G401 (cell line): Measurements from ENCODE around the gene ADCY9. TPM values are rescaled to one million over a fixed set of nuclear protein-coding genes. Genes with fewer than 3 reads are reported as not detected.

Experiments used
- DNase-seq: peaks from one replicate; pipeline ENCODE4 v3.0.0-alpha.2; 2015; ENCODE audit warnings: low spot score
- in situ Hi-C: cut with HindIII; loops from 2 replicates; pipeline ENCODE4 v1.10.0; 2016; ENCODE audit warnings: low sequenced_read_pairs, mixed read lengths
- total RNA-seq: library from RNA; depleted of rRNA; stranded (reverse); fragments of >200 nt; shearing (Covaris generic); gene quantifications from 2 replicates; pipeline ENCODE4 v1.2.3, GENCODE V29; 2014

ADCY9 gene
- total RNA-seq, 1 experiment from 2014 or later: 2.6 TPM

DNA sequence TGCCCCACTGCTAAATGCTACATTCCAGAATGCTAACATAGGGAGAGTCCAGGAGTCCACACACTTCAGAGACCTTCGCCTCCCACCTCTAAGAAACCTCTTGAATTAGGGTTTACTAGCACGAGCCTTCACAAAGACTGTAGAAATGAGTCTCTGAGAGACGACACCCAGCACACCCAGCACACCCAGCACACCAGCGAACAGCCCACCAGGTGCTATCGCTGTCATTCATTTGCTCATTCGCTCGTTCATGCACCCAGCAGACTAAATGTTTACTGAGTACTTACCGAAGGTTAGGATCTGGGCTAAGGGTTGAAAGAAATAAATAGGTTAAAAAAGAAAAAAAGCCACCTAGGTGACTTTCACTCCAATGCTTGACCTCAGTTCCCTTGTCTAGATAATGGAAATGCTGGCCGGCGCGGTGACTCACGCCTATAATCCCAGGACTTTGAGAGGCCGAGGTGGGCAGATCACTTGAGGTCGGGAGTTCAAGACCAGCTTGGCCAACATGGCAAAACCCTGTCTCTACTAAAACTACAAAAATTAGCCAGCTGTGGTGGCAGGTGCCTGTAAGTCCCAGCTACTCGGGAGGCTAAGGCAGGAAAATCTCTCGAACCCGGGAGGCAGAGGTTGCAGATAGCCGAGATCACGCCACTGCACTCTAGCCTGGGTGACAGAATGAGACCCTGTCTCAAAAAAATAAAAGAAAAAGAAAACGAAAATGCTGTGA lies 100.8 kb downstream of the ADCY9 start:
- in situ Hi-C loops: no loop called here
- no peak for DNase-seq

- DNase-seq: no peak
Measured at GRCh38 chr16:4011940-4012629, 104.2 kb downstream of the ADCY9 start.

DNA sequence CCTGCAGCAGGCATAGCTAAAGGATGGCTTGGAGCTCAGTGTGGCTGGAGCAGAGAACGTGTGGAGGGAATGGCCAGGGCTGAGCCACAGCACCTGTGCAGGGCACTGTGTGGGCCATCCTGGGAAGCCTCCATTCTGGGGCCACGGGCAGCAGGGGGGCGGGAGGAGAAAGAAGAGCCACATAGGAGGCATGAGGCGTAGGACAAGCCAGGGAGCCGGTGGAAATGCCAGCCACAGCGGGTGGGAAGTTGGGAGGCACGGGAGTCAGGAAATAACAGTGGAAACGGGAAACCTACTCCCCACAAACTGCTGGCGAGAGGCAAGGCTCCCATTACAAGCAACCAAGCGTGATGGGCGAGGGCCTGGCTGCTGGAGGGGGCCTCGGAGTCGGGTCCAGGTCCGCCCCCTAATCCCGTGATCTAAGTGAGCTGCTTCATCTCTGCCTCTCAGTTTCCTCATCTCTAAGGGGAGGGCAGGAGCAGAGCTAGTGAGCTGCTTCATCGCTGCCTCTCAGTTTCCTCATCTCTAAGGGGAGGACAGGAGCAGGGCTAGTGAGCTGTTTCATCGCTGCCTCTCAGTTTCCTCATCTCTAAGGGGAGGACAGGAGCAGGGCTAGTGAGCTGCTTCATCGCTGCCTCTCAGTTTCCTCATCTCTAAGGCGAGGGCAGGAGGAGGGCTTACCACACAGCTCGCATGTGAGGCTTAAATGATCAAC lies 104.9 kb downstream of the ADCY9 start:
- in situ Hi-C loops: no loop called here
- no peak for DNase-seq

More at GRCh38 chr16:4011940-4012629, 104.2 kb downstream of the ADCY9 start:
- in situ Hi-C loops: no loop called here

GRCh38 chr16:4010225-4011158 lies 105.8 kb downstream of the ADCY9 start:
- in situ Hi-C loops: no loop called here
- no peak for DNase-seq

GRCh38 chr16:4009177-4009576 lies 107.1 kb downstream of the ADCY9 start:
- in situ Hi-C loops: no loop called here
- DNase-seq: no peak

DNA sequence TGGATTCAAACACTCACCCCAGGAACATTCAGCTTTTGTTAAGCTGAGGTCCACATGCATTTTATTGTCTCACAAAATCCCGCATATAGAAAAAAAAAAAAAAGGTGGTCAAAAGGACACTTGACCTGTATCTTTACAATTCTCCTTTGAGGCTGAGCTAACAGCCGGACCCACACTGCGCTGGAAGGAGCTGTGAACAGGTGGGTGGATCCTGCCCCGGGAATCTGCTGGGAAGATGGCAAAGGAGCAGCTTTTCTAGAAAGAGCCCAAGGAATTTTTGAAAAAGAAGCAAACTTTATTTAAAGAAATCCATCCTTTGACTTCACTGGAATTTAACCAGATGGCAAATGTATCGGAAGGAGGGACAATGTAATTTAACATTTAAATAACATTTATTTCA lies 108.1 kb downstream of the ADCY9 start:
- in situ Hi-C loops: no loop called here
- DNase-seq: no peak

DNA sequence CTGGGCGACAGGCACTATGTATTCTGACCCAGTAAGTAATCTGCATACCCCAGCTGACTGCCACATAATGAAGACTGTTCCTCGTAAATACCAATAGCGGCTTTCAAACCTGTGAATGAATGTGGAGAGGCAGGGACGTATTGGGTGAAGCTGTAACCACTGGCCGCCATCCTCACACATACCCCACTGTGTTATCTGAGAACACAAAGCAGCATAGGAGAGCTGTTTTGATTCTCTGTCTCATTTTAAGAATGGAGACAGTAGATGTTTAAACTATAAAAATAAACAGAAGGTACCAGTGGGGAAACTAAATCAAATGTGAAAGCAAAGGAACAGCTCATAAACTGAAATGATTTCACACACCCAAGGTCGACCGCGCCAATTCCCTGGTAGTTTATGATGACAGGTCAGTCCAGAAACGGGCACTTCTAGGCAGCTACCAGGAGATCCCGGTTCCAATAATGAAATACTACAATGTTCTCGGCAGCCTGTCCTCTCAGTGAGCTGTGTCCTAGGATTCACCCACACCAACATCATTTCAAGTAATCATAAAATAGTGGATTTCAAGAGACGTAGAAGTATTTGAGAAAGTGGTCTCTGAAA lies 109.7 kb downstream of the ADCY9 start:
- no peak for DNase-seq
- in situ Hi-C loops: no loop called here

DNA sequence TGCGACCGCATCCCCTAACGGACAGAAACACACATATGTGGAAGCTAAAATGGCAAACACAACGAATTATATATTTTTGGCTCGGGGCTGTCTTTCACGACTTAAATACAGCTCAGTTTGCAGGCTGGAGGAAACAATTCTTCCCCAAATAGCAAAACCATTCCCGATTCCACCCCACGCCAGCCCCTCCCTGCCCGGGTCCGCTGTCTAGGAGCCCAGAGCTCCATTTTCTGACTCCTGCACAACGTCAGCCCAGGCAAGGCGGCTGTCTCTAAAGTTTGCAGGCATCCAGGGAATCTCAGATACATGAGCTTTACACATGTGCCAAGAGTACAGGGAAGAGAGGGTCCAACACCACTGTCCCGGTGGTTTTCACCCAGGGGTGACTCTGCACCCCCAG lies 110.5 kb downstream of the ADCY9 start:
- DNase-seq: no peak

GRCh38 chr16:4005281-4005680 lies 111.0 kb downstream of the ADCY9 start:
- no peak for DNase-seq
- in situ Hi-C loops: no loop called here

More for the DNA sequence above, 110.5 kb downstream of the ADCY9 start:
- in situ Hi-C loops: no loop called here

DNA sequence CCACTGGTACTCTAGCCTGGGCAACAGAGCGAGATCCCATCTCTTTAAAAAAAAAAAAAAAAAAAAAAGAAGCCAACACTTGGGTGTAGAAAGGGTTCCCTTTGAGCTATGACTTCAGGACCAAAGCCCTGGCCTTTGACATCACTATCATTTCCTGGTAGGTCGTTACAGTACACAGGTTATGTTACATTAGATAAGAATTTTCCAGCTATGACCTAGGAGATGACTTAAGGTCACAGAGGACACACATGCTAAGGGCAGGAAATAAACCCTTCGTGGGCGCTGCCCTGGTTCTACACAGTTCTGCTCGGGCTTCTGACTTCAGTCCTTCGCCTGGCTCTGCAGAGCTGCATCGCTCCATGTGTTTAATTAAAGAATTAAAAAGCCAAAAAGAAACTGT lies 112.0 kb downstream of the ADCY9 start:
- in situ Hi-C loops: no loop called here
- DNase-seq: no peak

DNA sequence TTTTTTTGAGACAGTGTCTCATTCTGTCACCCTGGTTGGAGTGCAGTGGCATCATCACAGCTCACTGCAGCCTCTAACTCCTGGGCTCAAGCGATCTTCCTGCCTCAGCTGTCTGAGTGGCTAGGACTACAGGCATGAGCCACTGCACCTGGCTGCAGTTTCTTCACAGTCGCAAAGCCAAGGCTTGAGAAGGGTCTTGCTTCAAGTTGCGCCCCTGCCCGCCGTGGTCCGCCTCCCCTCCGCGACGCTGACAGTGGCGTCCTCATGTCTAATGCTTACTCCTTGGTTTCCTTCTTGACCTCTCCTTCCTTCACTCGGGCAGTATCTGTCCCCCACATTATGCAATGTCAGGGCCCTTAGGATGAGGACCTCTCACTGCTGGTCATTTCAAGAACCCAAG lies 112.7 kb downstream of the ADCY9 start:
- no peak for DNase-seq
- in situ Hi-C loops: no loop called here

- in situ Hi-C loops: no loop called here
Measured at GRCh38 chr16:4003166-4003565, 113.1 kb downstream of the ADCY9 start.

DNA sequence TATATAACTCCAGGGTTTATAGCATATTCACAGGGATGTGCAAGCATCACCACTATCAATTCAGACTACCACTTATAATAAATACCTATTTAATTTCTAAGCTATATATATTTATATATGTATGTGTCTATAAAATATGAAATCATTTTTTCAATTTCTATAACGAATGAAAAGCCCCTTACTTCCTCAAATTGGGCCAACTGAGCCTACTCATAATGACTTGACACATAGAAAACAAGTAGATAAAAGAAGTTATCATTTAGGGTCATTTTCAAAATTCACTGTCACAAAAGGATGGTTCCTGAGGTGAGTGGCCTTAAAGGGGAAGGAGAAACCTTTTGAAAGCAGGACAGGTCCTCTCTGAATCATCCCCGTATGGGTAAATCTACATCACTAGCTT lies 114.1 kb downstream of the ADCY9 start:
- in situ Hi-C loops: no loop called here
- no peak for DNase-seq

More at GRCh38 chr16:4003166-4003565, 113.1 kb downstream of the ADCY9 start:
- DNase-seq: no peak

DNA sequence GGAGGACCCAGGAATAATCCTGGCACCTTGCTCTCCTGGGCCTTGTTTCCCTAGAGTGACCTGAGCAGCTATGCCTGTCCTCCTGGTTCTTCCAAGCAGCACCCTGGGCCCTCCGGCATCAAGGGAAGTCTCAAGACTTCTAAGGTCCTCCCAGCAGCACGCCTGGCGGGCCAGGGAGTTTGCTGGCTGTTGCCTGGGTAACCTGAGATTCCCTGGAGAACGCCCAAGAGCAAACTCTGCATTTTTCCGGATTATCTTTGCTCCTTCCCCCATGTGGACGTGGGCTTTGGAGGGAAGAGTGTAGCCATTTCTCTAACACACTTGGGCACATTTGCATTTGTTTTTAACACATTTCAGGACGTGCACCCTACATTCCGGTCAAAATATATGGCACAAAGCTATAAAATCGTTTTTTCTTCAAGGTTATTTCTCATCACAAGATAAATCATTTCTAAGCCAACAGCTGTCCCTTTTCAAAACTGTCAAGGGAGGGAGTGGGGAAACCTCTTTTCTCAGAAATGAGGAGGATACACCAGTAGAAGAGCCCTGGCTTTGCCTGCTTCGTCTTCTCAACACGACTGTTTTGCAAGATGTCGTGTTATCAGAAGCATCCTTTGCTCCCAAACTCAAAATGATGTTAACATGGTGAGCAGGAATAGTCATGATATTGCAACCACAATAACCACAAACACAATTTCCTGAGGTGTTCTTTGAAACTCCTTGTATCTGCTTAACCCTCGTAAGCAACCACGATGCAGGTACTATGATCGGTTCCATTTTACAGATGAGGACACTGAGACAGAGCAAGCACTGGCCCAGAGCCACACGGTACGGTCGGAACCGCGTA lies 116.5 kb downstream of the ADCY9 start:
- DNase-seq: peak; percentile 44
- in situ Hi-C loops: no loop called here

- no peak for DNase-seq
- in situ Hi-C loops: no loop called here
Measured at GRCh38 chr16:3998793-3999478, 117.3 kb downstream of the ADCY9 start.

- no peak for DNase-seq
- in situ Hi-C loops: no loop called here
Measured at GRCh38 chr16:3997231-3997841, 118.9 kb downstream of the ADCY9 start.

DNA sequence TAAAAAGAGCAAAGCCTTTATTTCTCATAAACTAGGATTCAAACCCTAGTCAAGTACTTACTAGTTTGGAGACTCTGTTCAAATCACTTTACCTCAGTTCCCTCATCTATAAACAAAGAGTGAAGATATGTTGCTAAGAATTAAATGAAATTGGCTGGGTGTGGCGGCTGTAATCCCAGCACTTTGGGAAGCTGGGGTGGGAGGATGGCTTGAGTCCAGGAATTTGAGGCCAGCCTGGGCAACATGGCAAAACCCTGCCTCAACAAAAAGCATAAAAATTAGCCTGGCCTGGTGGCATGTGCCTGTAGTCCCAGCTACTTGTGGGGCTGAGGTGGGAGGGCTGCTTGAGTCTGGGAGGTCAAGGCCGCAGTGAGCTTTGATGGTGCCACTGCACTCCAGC lies 121.2 kb downstream of the ADCY9 start:
- DNase-seq: no peak
- in situ Hi-C loops: no loop called here
